Stimulated activated CD8-positive, alpha-beta memory T cell treated with anti-CD3 and anti-CD28 coated beads, Interleukin-12 subunit alpha, Interleukin-12 subunit beta, amount 100 ng/mL, for 24 hours (primary cell): ENCODE data around the gene MITF.

Experiments used
- DNase-seq: peaks from one replicate; pipeline ENCODE4 v3.0.0-alpha.2; 2020; ENCODE audit errors: extremely low read depth

MITF gene

GRCh38 chr3:69963643-69964042 is 224.4 kb downstream of the MITF start:
- no peak for DNase-seq

GRCh38 chr3:69967156-69967555 is 227.9 kb downstream of the MITF start:
- DNase-seq, result no peak

GRCh38 chr3:69970827-69971226 is 231.6 kb downstream of the MITF start:
- DNase-seq, result no peak

- DNase-seq, result no peak
Measured at GRCh38 chr3:69972672-69973071, 233.4 kb downstream of the MITF start.

- DNase-seq, result no peak
Measured at GRCh38 chr3:69976021-69976420, 236.8 kb downstream of the MITF start.

GRCh38 chr3:69983546-69984265 is 244.4 kb downstream of the MITF start:
- no peak for DNase-seq

GRCh38 chr3:69985266-69985665 is 246.0 kb downstream of the MITF start:
- DNase-seq, result no peak

GRCh38 chr3:69986419-69986818 is 247.2 kb downstream of the MITF start:
- DNase-seq, result no peak

- DNase-seq, result no peak
Measured at GRCh38 chr3:69987833-69988232, 248.6 kb downstream of the MITF start.

GRCh38 chr3:69993757-69994156 is 254.5 kb downstream of the MITF start:
- DNase-seq, result no peak

- no peak for DNase-seq
Measured at GRCh38 chr3:69994919-69995318, 255.7 kb downstream of the MITF start.

GRCh38 chr3:69997631-69998307 is 258.5 kb downstream of the MITF start:
- DNase-seq, result no peak

GRCh38 chr3:69998759-69999139 is 259.5 kb downstream of the MITF start:
- DNase-seq, result no peak

- DNase-seq, result no peak
Measured at GRCh38 chr3:69999140-70000027, 260.1 kb downstream of the MITF start, which contains the start of gene SAMMSON. Gene SAMMSON (plus strand): TSS chr3:69999733.

GRCh38 chr3:70000028-70000410 is 260.8 kb downstream of the MITF start:
- no peak for DNase-seq

GRCh38 chr3:70000563-70001081 is 261.4 kb downstream of the MITF start:
- DNase-seq, result no peak

- no peak for DNase-seq
Measured at GRCh38 chr3:70003119-70003518, 263.9 kb downstream of the MITF start.

- no peak for DNase-seq
Measured at GRCh38 chr3:70006089-70006488, 266.8 kb downstream of the MITF start.

GRCh38 chr3:70010346-70010745 is 271.1 kb downstream of the MITF start:
- DNase-seq, result no peak

- DNase-seq, result no peak
Measured at GRCh38 chr3:70011582-70011981, 272.3 kb downstream of the MITF start.
